ENCODE results near the gene ATMIN.

Gene ATMIN

GRCh38 chr16:81035398-81035974 lies at the start of gene ATMIN:
TSS of gene ATMIN (plus strand) at chr16:81035842. CDS start at chr16:81035871, 29 bp downstream.
- peak; percentile 94 for DNase-seq (ENCODE audit: low spot score)

GRCh38 chr16:80986557-80986956 lies 49.1 kb upstream of the ATMIN start:
- DNase-seq (ENCODE audit: low spot score), result no peak

GRCh38 chr16:80988756-80989155 lies 46.9 kb upstream of the ATMIN start:
- no peak for DNase-seq (ENCODE audit: low spot score)

- no peak for DNase-seq (ENCODE audit: low spot score)
Observed at GRCh38 chr16:80989801-80990200, 45.8 kb upstream of the ATMIN start.

- DNase-seq (ENCODE audit: low spot score), result no peak
Observed at GRCh38 chr16:80990577-80990976, 45.1 kb upstream of the ATMIN start.

- DNase-seq (ENCODE audit: low spot score), result no peak
Observed at GRCh38 chr16:80990978-80991377, 44.7 kb upstream of the ATMIN start.

GRCh38 chr16:80991792-80992430 lies 43.7 kb upstream of the ATMIN start:
- DNase-seq (ENCODE audit: low spot score), result no peak

GRCh38 chr16:80992676-80993293 lies 42.9 kb upstream of the ATMIN start:
- no peak for DNase-seq (ENCODE audit: low spot score)

- peak; percentile 25 for DNase-seq (ENCODE audit: low spot score)
Observed at GRCh38 chr16:80993307-80993706, 42.3 kb upstream of the ATMIN start.

- no peak for DNase-seq (ENCODE audit: low spot score)
Observed at GRCh38 chr16:80993834-80994233, 41.8 kb upstream of the ATMIN start.

- DNase-seq (ENCODE audit: low spot score), result no peak
Observed at GRCh38 chr16:80994451-80994850, 41.2 kb upstream of the ATMIN start.

- no peak for DNase-seq (ENCODE audit: low spot score)
Observed at GRCh38 chr16:80996688-80997138, 38.9 kb upstream of the ATMIN start.

- peak; percentile 18 for DNase-seq (ENCODE audit: low spot score)
Observed at GRCh38 chr16:80997139-80997798, 38.4 kb upstream of the ATMIN start.

GRCh38 chr16:80997964-80998620 lies 37.5 kb upstream of the ATMIN start:
- no peak for DNase-seq (ENCODE audit: low spot score)

- DNase-seq (ENCODE audit: low spot score), result no peak
Observed at GRCh38 chr16:81000873-81001272, 34.8 kb upstream of the ATMIN start.

- DNase-seq (ENCODE audit: low spot score), result no peak
Observed at GRCh38 chr16:81001330-81001729, 34.3 kb upstream of the ATMIN start.

GRCh38 chr16:81003064-81003463 lies 32.6 kb upstream of the ATMIN start:
- DNase-seq (ENCODE audit: low spot score), result no peak

- DNase-seq (ENCODE audit: low spot score), result peak; percentile 34
Observed at GRCh38 chr16:81003610-81004460, 31.8 kb upstream of the ATMIN start.

GRCh38 chr16:81004646-81005353 lies 30.8 kb upstream of the ATMIN start:
- DNase-seq (ENCODE audit: low spot score), result peak; percentile 84

GRCh38 chr16:81005610-81006161 lies 30.0 kb upstream of the ATMIN start:
- peak; percentile 31 for DNase-seq (ENCODE audit: low spot score)

Data from hematopoietic multipotent progenitor cell treated with erythropoietin and hydrocortisone succinate and interleukin-3 and kit ligand, for 17 days (in vitro differentiated cells).